ENCODE data around the gene PHPT1.
"Not testable (repeated sequence)": the region's sequence is repeated elsewhere in the genome, so short reads cannot be mapped to it uniquely, and the experiment has no call there.

The PHPT1 gene

GRCh38 chr9:136838314-136839228 is 10.6 kb upstream of the PHPT1 start:
- Histone ChIP-seq H3K27ac (no peak overlapping the region), H3K36me3 (peaks cover 70% of the 10 kb centered on the region), H3K4me2 (no peak overlapping the region), H4K20me1 (peaks cover 49% of the 10 kb centered on the region), H3K27me3 (no peaks in the 10 kb centered on the region), H3K4me3 (no peak overlapping the region), H3K9ac (no peak overlapping the region), H3K9me3 (no peaks in the 10 kb centered on the region), H3K4me1 (peaks cover 38% of the 10 kb centered on the region)
- TF ChIP-seq Cebpa-rat (IDR thresholded peaks at IDR 0.05), result no peak

DNA sequence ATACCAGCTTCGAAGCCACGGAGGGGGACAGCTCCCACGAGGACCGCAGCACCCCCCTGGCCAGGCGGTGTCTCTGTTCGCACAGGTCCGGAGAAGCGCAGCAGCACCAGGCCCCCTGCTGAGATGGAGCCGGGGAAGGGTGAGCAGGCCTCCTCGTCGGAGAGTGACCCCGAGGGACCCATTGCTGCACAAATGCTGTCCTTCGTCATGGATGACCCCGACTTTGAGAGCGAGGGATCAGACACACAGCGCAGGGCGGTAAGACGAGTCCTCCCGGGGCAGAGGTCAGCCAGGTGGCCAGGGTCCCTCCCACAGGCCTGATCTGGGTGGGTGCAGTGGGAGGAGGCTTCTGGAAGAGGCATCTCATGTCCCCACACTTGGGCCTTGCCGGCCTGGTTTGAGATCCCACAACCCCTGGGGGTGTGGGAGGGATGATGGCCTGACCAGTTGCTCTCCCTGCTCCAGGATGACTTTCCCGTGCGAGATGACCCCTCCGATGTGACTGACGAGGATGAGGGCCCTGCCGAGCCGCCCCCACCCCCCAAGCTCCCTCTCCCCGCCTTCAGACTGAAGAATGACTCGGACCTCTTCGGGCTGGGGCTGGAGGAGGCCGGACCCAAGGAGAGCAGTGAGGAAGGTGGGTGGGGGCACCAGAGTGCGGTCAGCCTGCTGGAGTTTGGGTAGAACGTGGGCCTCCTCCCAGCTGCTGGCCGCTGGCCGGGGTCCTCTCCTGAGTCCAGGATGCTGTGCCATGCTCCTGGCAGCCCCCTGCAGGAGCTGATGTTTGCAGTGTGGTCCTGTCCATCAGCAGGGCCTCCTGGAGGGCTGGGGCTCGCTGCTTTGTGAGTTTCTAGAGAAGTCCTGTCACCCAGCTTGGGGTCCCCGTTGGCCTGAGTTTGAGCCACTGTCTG is 9.7 kb upstream of the PHPT1 start:
- Histone ChIP-seq H4K20me1 (peaks cover 55% of the 10 kb centered on the region), H3K4me2 (no peak overlapping the region), H3K4me1 (peaks cover 46% of the 10 kb centered on the region), H3K9me3 (peaks cover 2% of the 10 kb centered on the region; the same call in 1 of the 2 replicates), H3K4me3 (no peak overlapping the region), H3K27ac (no peak overlapping the region), H3K36me3 (peaks cover 61% of the 10 kb centered on the region), H3K9ac (no peak overlapping the region), H3K27me3 (peaks cover 7% of the 10 kb centered on the region)
- no peak for TF ChIP-seq Cebpa-rat (IDR thresholded peaks at IDR 0.05)

DNA sequence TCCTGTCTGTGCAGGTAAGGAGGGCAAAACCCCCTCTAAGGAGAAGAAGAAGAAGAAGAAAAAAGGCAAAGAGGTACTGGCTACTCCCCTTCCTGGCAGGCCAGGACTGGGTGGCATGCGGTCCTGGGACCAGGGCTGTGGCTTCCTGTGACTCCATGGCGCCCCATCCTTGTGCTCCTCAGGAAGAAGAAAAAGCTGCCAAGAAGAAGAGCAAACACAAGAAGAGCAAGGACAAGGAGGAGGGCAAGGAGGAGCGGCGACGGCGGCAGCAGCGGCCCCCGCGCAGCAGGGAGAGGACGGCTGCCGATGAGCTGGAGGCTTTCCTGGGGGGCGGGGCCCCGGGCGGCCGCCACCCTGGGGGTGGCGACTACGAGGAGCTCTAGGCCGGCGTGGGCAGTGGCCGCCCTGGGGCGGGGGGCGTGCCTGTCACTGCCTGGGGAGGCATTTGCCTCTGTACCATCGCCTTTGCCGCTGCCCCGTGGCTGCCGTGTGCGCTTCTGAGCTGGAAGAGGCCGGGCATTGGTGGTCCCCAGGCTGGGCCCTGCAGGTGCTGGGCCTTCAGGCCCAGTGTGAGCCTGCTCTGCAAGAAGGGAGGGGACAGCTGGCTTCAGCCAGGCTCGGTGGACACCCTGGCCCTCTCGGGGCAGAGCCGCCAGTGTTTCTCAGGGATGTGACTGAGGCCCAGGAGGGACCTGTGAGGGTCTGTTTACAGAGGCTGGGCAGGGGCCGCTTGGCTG is 8.9 kb upstream of the PHPT1 start:
- Histone ChIP-seq H3K9ac (0 out of 2 replicates have a peak overlapping the region, but pooled peaks have one; percentile 29), H3K4me3 (no peak overlapping the region), H3K27ac (0 out of 2 replicates have a peak overlapping the region, but pooled peaks have one; percentile 9), H3K4me2 (peak overlapping the region; percentile 93), H3K4me1 (peaks cover 46% of the 10 kb centered on the region), H4K20me1 (peaks cover 58% of the 10 kb centered on the region), H3K36me3 (peaks cover 55% of the 10 kb centered on the region), H3K9me3 (peaks cover 7% of the 10 kb centered on the region; the same call in 1 of the 2 replicates), H3K27me3 (peaks cover 15% of the 10 kb centered on the region)
- no peak for TF ChIP-seq Cebpa-rat (IDR thresholded peaks at IDR 0.05)

GRCh38 chr9:136840877-136841645 is 8.1 kb upstream of the PHPT1 start:
- peaks cover 46% of the 10 kb centered on the region for H3K4me1 ChIP-seq
- H3K4me3 ChIP-seq, result no peak overlapping the region
- H3K9me3 ChIP-seq, result peaks cover 15% of the 10 kb centered on the region; the same call in 1 of the 2 replicates
- H3K9ac ChIP-seq, result peak overlapping the region; percentile 29; the same call in 1 of the 2 replicates
- H3K27me3 ChIP-seq, result peaks cover 22% of the 10 kb centered on the region
- H4K20me1 ChIP-seq, result peaks cover 56% of the 10 kb centered on the region
- peaks cover 47% of the 10 kb centered on the region for H3K36me3 ChIP-seq
- no peak for TF ChIP-seq Cebpa-rat (IDR thresholded peaks at IDR 0.05)
- 0 out of 2 replicates have a peak overlapping the region, but pooled peaks have one; percentile 26 for H3K27ac ChIP-seq
- peak overlapping the region; percentile 93 for H3K4me2 ChIP-seq

- H3K27ac ChIP-seq, result 0 out of 2 replicates have a peak overlapping the region, but pooled peaks have one; percentile 26
- peaks cover 52% of the 10 kb centered on the region for H4K20me1 ChIP-seq
- peaks cover 40% of the 10 kb centered on the region for H3K36me3 ChIP-seq
- peak overlapping the region; percentile 63 for H3K4me3 ChIP-seq
- H3K4me2 ChIP-seq, result peak overlapping the region; percentile 93
- peaks cover 30% of the 10 kb centered on the region for H3K27me3 ChIP-seq
- peaks cover 47% of the 10 kb centered on the region for H3K4me1 ChIP-seq
- H3K9ac ChIP-seq, result peak overlapping the region; percentile 34; the same call in 1 of the 2 replicates
- H3K9me3 ChIP-seq, result peaks cover 18% of the 10 kb centered on the region; the same call in 1 of the 2 replicates
Observed at GRCh38 chr9:136841646-136842379, 7.4 kb upstream of the PHPT1 start.

GRCh38 chr9:136842380-136842948 is 6.7 kb upstream of the PHPT1 start, which contains the start of gene AJM1:
Gene AJM1 (plus strand): TSS chr9:136842478. CDS start chr9:136844415, 1,937 bp downstream.
- Histone ChIP-seq H3K9me3 (peaks cover 18% of the 10 kb centered on the region; the same call in 1 of the 2 replicates), H3K4me1 (peaks cover 51% of the 10 kb centered on the region), H3K4me3 (peak within 1 kb of the TSS; percentile 63), H3K36me3 (peaks cover 35% of the 10 kb centered on the region), H3K27me3 (peaks cover 33% of the 10 kb centered on the region), H3K9ac (peak within 1 kb of the TSS; percentile 53; the same call in 1 of the 2 replicates), H4K20me1 (peaks cover 52% of the 10 kb centered on the region), H3K4me2 (peak within 1 kb of the TSS; percentile 93), H3K27ac (peak within 1 kb of the TSS; percentile 50; the same call in 1 of the 2 replicates)

DNA sequence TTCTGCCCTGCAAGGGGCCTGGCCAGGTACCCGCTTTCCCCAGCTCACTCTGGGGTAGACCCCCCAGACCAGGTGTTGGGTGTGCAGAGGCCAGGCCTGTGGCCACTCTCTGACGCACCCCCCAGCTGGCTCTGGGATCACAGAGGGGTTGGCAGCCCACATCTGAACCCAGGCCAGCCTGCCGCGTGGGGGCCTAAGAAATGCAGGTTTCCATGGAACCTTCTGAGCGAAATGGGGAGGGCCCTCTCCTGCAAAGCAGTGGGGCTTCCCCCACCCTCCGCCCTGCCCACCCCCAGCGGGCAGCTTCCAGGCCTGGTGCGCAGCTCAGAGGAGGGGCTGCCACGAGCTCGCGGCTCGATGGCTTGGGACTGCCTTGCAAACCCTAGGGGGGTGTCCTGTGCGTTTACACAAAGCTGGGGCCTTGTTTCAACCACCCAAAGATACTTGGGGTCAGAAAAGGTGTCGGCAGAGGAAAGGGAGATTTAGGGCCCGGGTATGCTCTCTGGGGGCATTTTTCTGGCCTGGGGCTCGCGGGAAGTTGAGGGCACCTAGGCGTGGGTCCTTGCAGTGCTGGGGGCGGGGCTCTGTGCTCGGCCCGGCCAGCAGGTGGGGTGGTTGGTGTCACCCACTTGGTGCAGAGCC is 5.9 kb upstream of the PHPT1 start:
- H3K27ac ChIP-seq, result not testable (repeated sequence)
- peaks cover 59% of the 10 kb centered on the region for H3K4me1 ChIP-seq
- 0 out of 2 replicates have a peak overlapping the region, but pooled peaks have one; percentile 53 for H3K9ac ChIP-seq
- H4K20me1 ChIP-seq, result peaks cover 52% of the 10 kb centered on the region
- H3K4me2 ChIP-seq, result peak overlapping the region; percentile 86
- H3K9me3 ChIP-seq, result peaks cover 18% of the 10 kb centered on the region; the same call in 1 of the 2 replicates
- H3K4me3 ChIP-seq, result peak overlapping the region; percentile 44; the same call in 1 of the 2 replicates
- peaks cover 27% of the 10 kb centered on the region for H3K36me3 ChIP-seq
- peaks cover 41% of the 10 kb centered on the region for H3K27me3 ChIP-seq

DNA sequence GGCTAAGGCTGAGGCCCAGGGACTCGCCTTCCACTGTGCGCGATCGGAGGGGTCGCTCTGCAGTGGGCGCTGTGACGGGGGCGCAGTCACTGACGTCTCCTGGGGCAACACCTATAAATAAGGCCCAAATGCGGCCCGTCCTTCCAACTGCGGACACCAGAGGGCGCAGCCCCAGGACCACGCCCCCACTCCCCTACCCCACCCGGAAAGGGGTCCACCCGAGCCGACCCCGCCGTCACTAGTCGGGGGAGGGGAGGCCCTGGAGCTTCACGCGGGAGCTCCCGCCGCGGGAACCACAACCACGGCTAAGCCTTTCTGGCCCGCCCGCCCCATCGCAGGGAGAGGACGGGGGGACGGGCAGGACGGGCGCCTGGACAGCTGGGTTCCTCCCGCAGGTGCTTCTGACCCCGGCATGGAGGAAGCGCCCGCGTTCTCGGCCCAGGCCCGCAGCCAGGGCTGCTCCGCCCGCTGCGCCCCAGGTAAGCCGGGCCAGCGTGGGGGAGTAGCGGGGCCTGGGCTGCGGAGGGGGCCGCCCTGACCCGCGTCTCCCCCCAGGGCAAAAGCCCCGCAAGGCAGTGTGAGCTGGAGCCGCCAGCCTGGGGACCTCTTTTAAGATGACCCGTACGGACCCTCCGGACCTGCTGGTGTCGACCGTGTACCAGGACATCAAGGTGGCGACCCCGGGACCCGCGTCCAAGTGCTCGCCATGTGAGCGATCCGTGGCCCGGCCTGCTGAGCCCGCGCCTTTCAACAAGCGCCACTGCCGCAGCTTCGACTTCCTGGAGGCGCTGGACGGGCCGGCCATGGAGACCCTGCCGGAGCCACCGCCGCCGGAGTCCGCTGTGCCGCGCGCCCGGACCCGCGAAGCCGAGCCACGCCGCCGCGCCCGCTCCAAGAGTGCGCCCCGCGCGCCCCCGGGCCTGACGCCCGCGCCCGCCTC is 5.1 kb upstream of the PHPT1 start:
- Histone ChIP-seq H3K4me1 (peaks cover 60% of the 10 kb centered on the region), H4K20me1 (peaks cover 51% of the 10 kb centered on the region), H3K4me3 (peak overlapping the region; percentile 44; the same call in 1 of the 2 replicates), H3K4me2 (peak overlapping the region; percentile 86), H3K9me3 (peaks cover 18% of the 10 kb centered on the region; the same call in 1 of the 2 replicates), H3K36me3 (peaks cover 19% of the 10 kb centered on the region), H3K27me3 (peaks cover 41% of the 10 kb centered on the region)
- not testable (repeated sequence) for H3K9ac ChIP-seq, H3K27ac ChIP-seq
